Large intestine (tissue), 3 donors: Measurements from ENCODE around the gene CCND1. TPM values are rescaled to one million over a fixed set of nuclear protein-coding genes. Genes with fewer than 3 reads are reported as not detected.

Source experiments
- DNase-seq, 2 donors: peaks; one replicate each; pipeline versions ENCODE4 v3.0.0 to v3.0.0-alpha.2; 2013
- H3K27ac ChIP-seq: one replicate; pipeline ENCODE4 v1.5.1; 2013; ENCODE audit warnings: low read length
- H3K27me3 ChIP-seq: 2 replicates; pipeline ENCODE4 v1.6.1; 2013; ENCODE audit warnings: low read length; ENCODE audit not compliant: control insufficient read depth, insufficient read depth
- H3K36me3 ChIP-seq: 2 replicates; pipeline ENCODE4 v1.6.1; 2013; ENCODE audit warnings: low read length; ENCODE audit not compliant: control insufficient read depth, insufficient read depth
- H3K4me1 ChIP-seq: one replicate; pipeline ENCODE4 v1.6.1; 2013; ENCODE audit warnings: low read length; ENCODE audit not compliant: control insufficient read depth, insufficient read depth
- H3K4me3 ChIP-seq: one replicate; pipeline ENCODE4 v1.5.1; 2013; ENCODE audit warnings: low read length
- H3K9me3 ChIP-seq: one replicate; pipeline ENCODE4 v1.6.1; 2013; ENCODE audit warnings: mild to moderate bottlenecking, low read depth, low read length, moderate library complexity; ENCODE audit not compliant: control insufficient read depth
- WGBS: methylation state at CpG from one replicate; pipeline ENCODE4 v1.1.5; 2013; ENCODE audit warnings: low lambda C conversion rate; ENCODE audit not compliant: insufficient coverage; 5-methylcytosine and 5-hydroxymethylcytosine counted together
- polyA plus RNA-seq: library from polyadenylated mRNA; unstranded; fragments of 120-200 nt; gene quantifications from one replicate; pipeline ENCODE4 v1.2.1, GENCODE V29; 2013

Gene CCND1
- polyA plus RNA-seq, 1 donor = 74.0 TPM

DNA sequence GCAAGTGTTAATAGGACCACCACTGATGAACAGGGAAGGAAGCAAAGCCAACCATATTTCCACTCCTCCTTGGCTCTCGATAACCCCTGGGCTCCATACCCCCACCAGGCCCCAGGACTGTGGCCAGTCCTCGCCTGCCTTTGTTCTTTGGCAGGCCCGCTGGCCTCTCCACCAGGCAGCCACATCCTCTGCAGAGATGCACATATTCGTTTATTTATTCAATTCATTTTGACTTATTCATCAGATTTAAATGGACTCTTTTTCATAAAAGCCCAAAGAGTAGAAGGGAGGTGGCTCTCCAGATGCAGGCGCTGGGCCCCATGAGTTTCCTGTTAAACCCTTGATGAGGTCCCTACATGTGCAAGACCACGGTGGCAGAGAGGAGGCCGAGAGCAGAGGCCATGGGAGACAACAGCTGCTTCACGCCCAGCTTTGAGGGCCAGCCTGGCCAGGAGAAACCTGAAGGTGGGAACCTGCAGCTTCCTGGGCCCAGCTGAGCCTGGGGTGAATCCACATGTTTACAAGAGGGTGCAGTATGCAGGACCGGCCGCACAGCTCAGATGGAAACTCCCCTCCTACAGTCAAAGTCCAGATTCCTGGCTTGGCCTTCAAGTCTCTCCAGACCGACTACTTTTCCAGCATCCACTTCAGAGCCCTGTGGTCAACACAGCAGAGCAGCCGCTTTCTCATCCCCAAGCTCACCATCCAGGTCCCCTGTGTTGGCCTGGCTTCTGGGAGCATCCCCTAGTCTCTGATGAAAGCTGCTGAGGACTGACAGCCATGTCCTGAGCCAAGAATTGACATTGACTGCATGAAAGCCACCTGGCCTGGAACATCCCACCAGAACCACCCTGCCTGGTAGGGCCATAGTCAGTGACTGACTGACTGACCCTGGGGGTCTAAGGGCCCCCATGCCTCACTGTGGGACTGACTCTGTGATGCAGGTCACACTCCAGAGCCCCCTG is 39.7 kb upstream of the CCND1 start:
- Histone ChIP-seq H3K4me1 (peaks cover 9% of the 10 kb centered on the region), H3K36me3 (no peaks in the 10 kb centered on the region), H3K27ac (no peak overlapping the region), H3K27me3 (no peaks in the 10 kb centered on the region), H3K4me3 (no peak overlapping the region), H3K9me3 (no peaks in the 10 kb centered on the region)
- no CpG with 5 or more reads among the region's 12 CpGs for WGBS
- peak; percentile 44 to 73 for DNase-seq

DNA sequence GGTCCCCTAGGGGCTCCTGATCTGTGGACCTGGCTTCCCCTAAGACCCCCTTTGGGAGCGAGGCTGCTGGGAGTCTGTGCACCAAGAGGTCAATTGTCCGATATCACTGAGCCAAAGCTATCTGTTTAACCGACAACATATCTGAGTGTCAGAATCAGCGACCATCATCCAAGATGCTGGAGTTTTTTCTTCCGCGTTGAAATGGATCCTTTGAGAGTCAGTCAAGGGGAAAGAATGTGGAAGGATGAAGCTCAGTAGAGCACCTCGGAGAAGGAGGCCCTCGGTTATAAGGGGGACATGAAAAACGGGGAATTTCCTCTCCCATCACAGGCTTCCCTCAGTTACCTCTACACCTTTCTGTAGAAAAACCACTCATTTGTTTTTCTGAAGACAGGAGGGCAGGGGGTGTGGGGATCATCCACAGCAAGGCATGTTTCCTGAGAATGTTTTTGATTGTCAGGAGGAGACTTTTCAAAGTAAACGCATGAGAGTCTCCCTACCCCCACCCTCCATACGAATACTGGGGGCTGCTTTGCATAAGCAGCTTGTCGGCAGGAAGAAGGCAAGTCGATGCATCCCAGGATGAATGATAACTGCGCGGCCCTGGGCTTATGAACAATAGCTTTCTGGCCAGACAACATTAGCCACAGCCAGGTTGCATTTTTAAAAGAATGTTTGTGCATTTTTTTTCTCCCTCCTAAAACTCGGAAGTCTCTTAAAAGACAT is 37.7 kb upstream of the CCND1 start:
- Histone ChIP-seq H3K4me1 (peaks cover 9% of the 10 kb centered on the region), H3K4me3 (no peak overlapping the region), H3K36me3 (no peaks in the 10 kb centered on the region), H3K27me3 (no peaks in the 10 kb centered on the region), H3K9me3 (no peaks in the 10 kb centered on the region), H3K27ac (no peak overlapping the region)
- no peak for DNase-seq
- WGBS = no CpG with 5 or more reads among the region's 16 CpGs

DNA sequence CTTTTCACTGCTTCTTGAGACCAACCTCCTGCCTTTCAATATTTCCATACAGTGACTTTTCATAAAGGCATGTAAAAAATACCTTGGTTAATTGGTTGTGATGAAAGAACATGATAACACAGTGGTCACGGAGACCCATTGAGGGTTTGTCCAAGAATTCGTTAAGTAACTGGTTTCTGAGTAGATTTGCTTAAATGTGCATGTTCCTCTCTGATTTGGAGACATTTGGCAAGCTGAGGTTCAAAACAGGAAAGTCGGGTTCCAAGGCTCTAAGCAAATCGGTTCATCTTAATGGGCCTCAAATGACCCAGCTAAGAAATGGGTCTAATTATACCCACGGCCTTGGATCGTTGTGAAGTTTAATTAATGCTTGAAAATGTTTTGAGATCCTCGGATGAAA is 36.9 kb upstream of the CCND1 start:
- no peak for DNase-seq
- H3K4me3 ChIP-seq = no peak overlapping the region
- peaks cover 9% of the 10 kb centered on the region for H3K4me1 ChIP-seq
- H3K27ac ChIP-seq = no peak overlapping the region
- H3K9me3 ChIP-seq = no peaks in the 10 kb centered on the region
- WGBS = no CpG with 5 or more reads among the region's 7 CpGs
- H3K27me3 ChIP-seq = no peaks in the 10 kb centered on the region
- H3K36me3 ChIP-seq = no peaks in the 10 kb centered on the region

DNA sequence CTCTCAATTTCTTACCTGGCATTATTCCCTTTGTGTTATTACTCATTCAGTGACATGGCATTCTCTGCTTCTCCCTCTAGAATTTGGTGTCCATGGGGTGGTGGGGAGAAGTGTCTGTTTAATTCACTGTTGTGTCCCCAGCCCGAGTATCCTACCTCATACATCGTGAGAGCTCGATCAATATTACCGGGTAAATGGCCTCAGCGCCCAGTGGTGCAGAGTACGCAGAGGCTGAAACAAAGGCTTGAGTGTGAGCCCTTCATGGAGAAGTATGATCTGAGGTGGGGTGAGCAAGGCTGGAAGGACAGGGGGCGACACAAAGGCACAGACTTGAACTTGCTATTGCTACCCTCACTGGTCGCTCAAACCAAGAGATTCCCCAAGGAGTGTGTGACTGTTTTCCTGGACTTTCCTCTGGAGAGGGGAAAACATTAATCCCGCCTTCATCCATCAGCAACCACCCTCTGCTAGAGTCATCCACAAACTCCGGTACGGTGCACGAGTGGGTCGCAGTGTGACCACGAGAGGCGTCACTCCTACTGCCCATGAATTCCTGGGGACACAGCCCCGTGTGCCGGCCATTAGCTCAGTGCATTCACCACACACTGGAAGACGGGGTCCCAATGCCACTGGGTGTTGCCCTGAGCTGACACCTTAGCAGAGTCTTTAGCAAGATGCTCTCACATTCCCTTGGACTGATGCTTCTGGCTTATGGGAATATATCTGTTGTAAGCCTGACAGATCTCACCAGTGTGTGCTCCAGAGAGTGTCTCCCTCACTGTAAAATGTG is 35.0 kb upstream of the CCND1 start:
- Histone ChIP-seq H3K4me3 (no peak overlapping the region), H3K27ac (no peak overlapping the region), H3K4me1 (peaks cover 9% of the 10 kb centered on the region), H3K36me3 (no peaks in the 10 kb centered on the region), H3K9me3 (no peaks in the 10 kb centered on the region), H3K27me3 (no peaks in the 10 kb centered on the region)
- no peak for DNase-seq
- 100% methylated on average over 1 of the region's 18 CpGs for WGBS

DNA sequence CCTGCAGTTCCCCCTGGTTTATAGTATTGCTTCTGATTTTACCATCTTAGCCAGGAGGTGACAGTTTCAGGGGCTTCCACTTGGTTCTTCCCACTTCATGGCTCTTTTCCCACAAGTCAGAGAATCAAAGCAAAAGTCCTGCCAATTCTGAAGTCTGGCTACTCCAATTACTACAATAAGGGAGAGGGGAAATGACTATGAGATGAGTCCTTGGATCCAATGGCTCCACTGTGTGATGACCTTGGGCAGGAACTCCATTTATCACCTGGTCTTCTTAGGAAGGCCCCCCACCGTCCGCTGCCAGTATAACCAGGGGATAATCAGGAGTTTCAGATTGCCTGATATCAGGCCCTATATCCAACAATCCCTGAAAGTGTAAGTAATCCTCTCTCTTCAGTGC is 31.6 kb upstream of the CCND1 start:
- H3K27me3 ChIP-seq = no peaks in the 10 kb centered on the region
- no peaks in the 10 kb centered on the region for H3K4me1 ChIP-seq
- no peak overlapping the region for H3K4me3 ChIP-seq
- H3K27ac ChIP-seq = no peak overlapping the region
- no peak for DNase-seq
- no peaks in the 10 kb centered on the region for H3K36me3 ChIP-seq
- no CpG with 5 or more reads among the region's 2 CpGs for WGBS
- no peaks in the 10 kb centered on the region for H3K9me3 ChIP-seq

DNA sequence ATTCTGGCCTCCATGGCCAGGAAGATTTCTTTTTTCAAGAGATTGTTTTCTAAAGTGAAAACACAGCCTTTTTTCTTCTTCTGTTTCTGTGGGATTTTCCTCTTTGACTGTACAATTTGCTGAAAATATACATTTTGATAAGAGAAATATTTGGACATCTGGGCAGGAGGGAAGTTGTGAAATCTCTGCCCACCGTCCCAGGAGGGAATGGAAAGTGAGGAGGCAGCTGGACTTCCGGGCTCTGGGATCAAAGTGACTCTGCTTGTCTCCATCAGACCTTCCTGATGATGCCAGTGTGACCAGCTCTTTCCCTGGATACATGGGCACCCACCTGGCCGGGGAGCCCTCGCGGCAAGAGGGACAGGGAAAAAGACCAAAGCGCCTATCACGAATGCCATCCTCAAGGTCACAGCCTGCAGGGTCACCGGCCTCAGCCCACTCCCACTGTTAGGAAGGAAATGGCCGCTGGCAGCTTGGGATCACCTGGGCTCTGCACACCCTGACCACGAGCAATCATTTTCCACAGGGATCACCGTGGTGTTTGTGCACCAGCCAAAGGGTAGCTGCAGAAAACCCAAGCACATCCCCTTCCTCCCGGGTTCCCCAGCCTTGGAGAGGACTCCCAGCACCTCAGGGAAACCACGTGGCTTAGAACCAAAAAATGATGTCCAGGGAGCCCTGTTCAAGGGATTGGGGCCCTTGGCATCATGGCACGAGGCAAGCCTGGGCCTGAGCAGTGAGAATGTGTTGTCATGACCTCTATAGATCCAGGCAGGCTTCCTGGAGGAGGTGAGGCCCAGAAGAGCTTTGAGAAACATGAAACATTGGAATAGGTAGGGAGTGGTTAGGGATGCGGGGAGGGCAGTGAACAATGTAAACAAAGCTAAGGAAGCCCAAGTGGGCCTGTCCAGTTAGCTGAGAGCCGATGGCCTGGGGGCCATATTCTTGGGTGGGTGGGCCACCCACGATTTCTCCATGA is 29.1 kb upstream of the CCND1 start:
- H3K9me3 ChIP-seq = no peaks in the 10 kb centered on the region
- no peaks in the 10 kb centered on the region for H3K36me3 ChIP-seq
- no peak overlapping the region for H3K4me3 ChIP-seq
- H3K27me3 ChIP-seq = no peaks in the 10 kb centered on the region
- no peak overlapping the region for H3K27ac ChIP-seq
- peaks cover 11% of the 10 kb centered on the region for H3K4me1 ChIP-seq
- no peak for DNase-seq
- no CpG with 5 or more reads among the region's 17 CpGs for WGBS

DNA sequence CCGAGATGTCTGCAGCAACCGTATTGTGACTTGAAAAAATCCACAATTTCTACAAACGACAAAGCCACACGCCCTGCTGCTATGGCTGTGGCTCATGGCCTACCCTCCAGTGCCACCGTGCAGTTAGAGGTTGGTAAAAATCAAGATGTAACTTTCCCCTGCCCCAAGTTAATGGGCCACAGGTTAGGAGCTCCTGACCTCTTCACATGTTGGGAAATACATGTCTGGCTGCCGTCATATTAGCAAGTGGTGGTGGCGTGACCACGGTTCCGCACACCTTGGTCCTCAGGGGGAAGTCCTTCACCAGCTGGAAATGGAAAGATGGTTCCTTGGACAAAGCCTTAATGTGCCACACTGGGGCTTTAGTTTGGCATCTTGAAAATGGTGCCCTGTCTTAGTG is 27.4 kb upstream of the CCND1 start:
- H3K4me3 ChIP-seq = no peak overlapping the region
- WGBS = no CpG with 5 or more reads among the region's 9 CpGs
- H3K27ac ChIP-seq = no peak overlapping the region
- no peaks in the 10 kb centered on the region for H3K27me3 ChIP-seq
- no peaks in the 10 kb centered on the region for H3K36me3 ChIP-seq
- peaks cover 11% of the 10 kb centered on the region for H3K4me1 ChIP-seq
- no peak for DNase-seq
- no peaks in the 10 kb centered on the region for H3K9me3 ChIP-seq

DNA sequence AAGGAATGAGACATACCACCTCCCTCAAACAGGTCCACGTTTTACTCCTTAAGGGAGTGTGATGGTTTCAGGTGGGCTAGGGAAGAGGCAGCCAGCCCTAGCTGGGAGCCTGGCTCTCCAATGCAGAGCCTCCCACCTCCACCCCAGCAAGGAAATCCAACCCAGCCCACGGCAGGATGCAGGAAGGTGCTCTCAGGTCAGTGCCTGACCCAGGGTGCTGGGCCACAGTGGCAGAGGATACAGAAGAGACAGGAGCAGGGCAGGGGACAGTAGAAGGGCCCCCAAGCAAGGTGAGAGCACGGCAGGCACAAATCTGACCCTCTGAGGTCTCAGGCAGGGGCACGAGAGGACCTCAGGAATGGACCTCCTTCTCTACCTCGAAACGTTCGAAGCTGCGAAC is 26.9 kb upstream of the CCND1 start:
- H3K27ac ChIP-seq = no peak overlapping the region
- peaks cover 11% of the 10 kb centered on the region for H3K4me1 ChIP-seq
- H3K36me3 ChIP-seq = no peaks in the 10 kb centered on the region
- no peaks in the 10 kb centered on the region for H3K9me3 ChIP-seq
- DNase-seq = no peak
- no peak overlapping the region for H3K4me3 ChIP-seq
- no peaks in the 10 kb centered on the region for H3K27me3 ChIP-seq
- WGBS = 80% methylated on average over 1 of the region's 8 CpGs

DNA sequence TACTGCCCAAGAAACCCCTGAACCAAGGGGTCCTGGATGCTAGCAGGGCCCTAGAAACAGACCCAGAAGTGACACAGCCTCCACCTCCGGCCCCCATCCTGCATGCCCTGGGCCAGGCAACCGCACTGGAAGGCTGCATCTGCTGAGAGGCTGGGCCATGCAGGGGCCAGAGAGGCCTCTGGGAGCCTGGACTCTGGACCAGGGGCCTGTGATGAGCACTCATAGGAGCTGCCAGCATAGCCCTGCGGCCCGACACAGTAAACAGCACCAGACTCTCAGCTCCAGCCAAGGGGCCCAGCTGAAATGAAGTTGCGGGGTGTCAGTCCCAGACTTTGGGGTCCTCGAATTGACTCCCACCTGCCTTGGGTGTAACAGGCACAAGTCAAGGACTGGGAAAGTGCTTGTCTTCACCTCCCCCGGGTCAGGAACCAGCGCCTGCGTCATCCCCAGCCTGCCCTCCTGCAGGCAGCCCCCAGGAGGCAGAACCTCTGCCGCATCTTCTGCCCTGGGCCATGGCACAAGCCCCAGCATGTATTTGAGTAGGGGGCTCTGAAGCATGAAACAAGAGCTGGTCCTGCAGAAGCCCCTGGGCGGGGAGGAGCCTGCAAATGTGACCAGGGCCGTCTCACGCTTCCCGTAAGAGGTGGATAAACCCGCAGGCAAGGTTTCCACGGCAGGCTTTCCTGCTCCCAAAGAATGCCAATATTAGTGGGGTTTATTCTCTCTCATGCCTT is 25.2 kb upstream of the CCND1 start:
- peak overlapping the region; percentile 32 for H3K27ac ChIP-seq
- no peak overlapping the region for H3K4me3 ChIP-seq
- no peaks in the 10 kb centered on the region for H3K27me3 ChIP-seq
- WGBS = no CpG with 5 or more reads among the region's 16 CpGs
- peak; percentile 74 to 86 for DNase-seq
- H3K9me3 ChIP-seq = no peaks in the 10 kb centered on the region
- H3K4me1 ChIP-seq = peaks cover 11% of the 10 kb centered on the region
- no peaks in the 10 kb centered on the region for H3K36me3 ChIP-seq
